ENCODE results near the gene ETV6.

DNA sequence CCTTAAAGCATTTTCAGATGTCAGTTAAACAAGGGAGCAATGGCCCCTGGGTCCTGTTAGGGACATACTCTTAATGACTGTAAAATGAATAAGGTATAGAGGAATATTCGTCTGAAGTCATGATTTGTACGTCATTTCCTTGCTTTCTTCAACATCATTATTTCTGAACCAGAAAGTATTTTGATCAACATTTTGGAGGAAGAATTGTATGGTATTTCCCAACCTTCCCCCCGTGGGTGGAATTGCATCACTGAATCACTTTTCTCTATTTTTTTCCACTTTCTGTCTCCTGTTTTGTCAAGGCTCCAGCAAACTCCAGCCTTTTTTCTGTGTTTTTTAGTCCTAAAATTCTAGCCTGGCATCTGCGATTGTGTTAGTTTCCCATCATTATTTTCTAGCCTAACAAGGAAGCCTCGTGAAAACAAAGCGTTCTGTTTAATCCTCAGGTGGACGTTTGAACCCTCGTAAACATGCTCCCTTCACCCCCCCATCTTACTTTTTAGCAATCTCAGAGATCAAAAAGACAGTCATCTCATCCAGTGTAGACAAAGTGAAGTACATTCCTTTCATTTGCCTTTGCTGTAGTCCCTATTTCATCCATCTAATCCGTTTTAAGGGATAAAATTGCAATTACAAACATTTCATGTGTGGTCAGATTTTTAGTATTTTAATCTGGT is 62.3 kb downstream of the ETV6 start:
- TF ChIP-seq, protein P1, sequence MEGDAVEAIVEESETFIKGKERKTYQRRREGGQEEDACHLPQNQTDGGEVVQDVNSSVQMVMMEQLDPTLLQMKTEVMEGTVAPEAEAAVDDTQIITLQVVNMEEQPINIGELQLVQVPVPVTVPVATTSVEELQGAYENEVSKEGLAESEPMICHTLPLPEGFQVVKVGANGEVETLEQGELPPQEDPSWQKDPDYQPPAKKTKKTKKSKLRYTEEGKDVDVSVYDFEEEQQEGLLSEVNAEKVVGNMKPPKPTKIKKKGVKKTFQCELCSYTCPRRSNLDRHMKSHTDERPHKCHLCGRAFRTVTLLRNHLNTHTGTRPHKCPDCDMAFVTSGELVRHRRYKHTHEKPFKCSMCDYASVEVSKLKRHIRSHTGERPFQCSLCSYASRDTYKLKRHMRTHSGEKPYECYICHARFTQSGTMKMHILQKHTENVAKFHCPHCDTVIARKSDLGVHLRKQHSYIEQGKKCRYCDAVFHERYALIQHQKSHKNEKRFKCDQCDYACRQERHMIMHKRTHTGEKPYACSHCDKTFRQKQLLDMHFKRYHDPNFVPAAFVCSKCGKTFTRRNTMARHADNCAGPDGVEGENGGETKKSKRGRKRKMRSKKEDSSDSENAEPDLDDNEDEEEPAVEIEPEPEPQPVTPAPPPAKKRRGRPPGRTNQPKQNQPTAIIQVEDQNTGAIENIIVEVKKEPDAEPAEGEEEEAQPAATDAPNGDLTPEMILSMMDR (conservative IDR thresholded peaks at IDR 0.05; ENCODE audit: low read length): no peak
- no peak for TF ChIP-seq EZH2phosphoT487 (IDR thresholded peaks at IDR 0.05; ENCODE audit: borderline replicate concordance, low read depth, low read length)
